ENCODE measurements around the gene AP1S3.

Gene AP1S3

GRCh38 chr2:223779877-223780276 is 57.5 kb downstream of the AP1S3 start:
- no peaks in the 10 kb centered on the region for H3K27me3 ChIP-seq
- no peaks in the 10 kb centered on the region for H3K4me1 ChIP-seq (ENCODE audit: control insufficient read depth in 1 of 2, insufficient read depth in 1 of 2, low read depth in 1 of 2, low read length in 1 of 2)
- H3K27ac ChIP-seq, result no peak overlapping the region
- no peaks in the 10 kb centered on the region for H3K36me3 ChIP-seq
- no peaks in the 10 kb centered on the region for H3K9me3 ChIP-seq
- H3K4me3 ChIP-seq (ENCODE audit: low read depth in 1 of 2, low read length in 1 of 2), result no peak overlapping the region
- no peak for TF ChIP-seq CTCF (IDR thresholded peaks at IDR 0.05)

GRCh38 chr2:223774193-223774592 is 63.2 kb downstream of the AP1S3 start:
- Histone ChIP-seq H3K4me1 (ENCODE audit: control insufficient read depth in 1 of 2, insufficient read depth in 1 of 2, low read depth in 1 of 2, low read length in 1 of 2) (no peaks in the 10 kb centered on the region), H3K9me3 (no peaks in the 10 kb centered on the region), H3K27ac (no peak overlapping the region), H3K36me3 (no peaks in the 10 kb centered on the region), H3K4me3 (ENCODE audit: low read depth in 1 of 2, low read length in 1 of 2) (no peak overlapping the region), H3K27me3 (no peaks in the 10 kb centered on the region)
- TF ChIP-seq CTCF (IDR thresholded peaks at IDR 0.05), result no peak

- no peak for TF ChIP-seq CTCF (IDR thresholded peaks at IDR 0.05)
- no peaks in the 10 kb centered on the region for H3K36me3 ChIP-seq
- no peak overlapping the region for H3K27ac ChIP-seq
- peaks cover 9 to 11% of the 10 kb centered on the region in 2 experiments for H3K4me1 ChIP-seq (ENCODE audit: control insufficient read depth in 1 of 2, insufficient read depth in 1 of 2, low read depth in 1 of 2, low read length in 1 of 2)
- H3K27me3 ChIP-seq, result no peaks in the 10 kb centered on the region
- no peak overlapping the region for H3K4me3 ChIP-seq (ENCODE audit: low read depth in 1 of 2, low read length in 1 of 2)
- no peaks in the 10 kb centered on the region for H3K9me3 ChIP-seq
Measured at GRCh38 chr2:223772363-223772762, 65.0 kb downstream of the AP1S3 start.

- no peaks in the 10 kb centered on the region for H3K36me3 ChIP-seq
- no peak overlapping the region for H3K27ac ChIP-seq
- H3K4me3 ChIP-seq (ENCODE audit: low read depth in 1 of 2, low read length in 1 of 2), result no peak overlapping the region
- H3K4me1 ChIP-seq (ENCODE audit: control insufficient read depth in 1 of 2, insufficient read depth in 1 of 2, low read depth in 1 of 2, low read length in 1 of 2), result peaks cover 9 to 11% of the 10 kb centered on the region in 2 experiments
- H3K9me3 ChIP-seq, result no peaks in the 10 kb centered on the region
- no peaks in the 10 kb centered on the region for H3K27me3 ChIP-seq
- TF ChIP-seq CTCF (IDR thresholded peaks at IDR 0.05), result no peak
Measured at GRCh38 chr2:223771475-223771874, 65.9 kb downstream of the AP1S3 start.

GRCh38 chr2:223768179-223768578 is 69.2 kb downstream of the AP1S3 start:
- no peak for TF ChIP-seq CTCF (IDR thresholded peaks at IDR 0.05)
- H3K36me3 ChIP-seq, result no peaks in the 10 kb centered on the region
- H3K9me3 ChIP-seq, result no peaks in the 10 kb centered on the region
- H3K27ac ChIP-seq, result no peak overlapping the region
- no peaks in the 10 kb centered on the region for H3K27me3 ChIP-seq
- no peak overlapping the region for H3K4me3 ChIP-seq (ENCODE audit: low read depth in 1 of 2, low read length in 1 of 2)
- peaks cover 18 to 22% of the 10 kb centered on the region in 2 experiments for H3K4me1 ChIP-seq (ENCODE audit: control insufficient read depth in 1 of 2, insufficient read depth in 1 of 2, low read depth in 1 of 2, low read length in 1 of 2)

- Histone ChIP-seq H3K9me3 (no peaks in the 10 kb centered on the region), H3K36me3 (no peaks in the 10 kb centered on the region), H3K27ac (no peak overlapping the region), H3K4me1 (ENCODE audit: control insufficient read depth in 1 of 2, insufficient read depth in 1 of 2, low read depth in 1 of 2, low read length in 1 of 2) (peaks cover 22 to 30% of the 10 kb centered on the region in 2 experiments), H3K27me3 (no peaks in the 10 kb centered on the region), H3K4me3 (ENCODE audit: low read depth in 1 of 2, low read length in 1 of 2) (no peak overlapping the region)
- no peak for TF ChIP-seq CTCF (IDR thresholded peaks at IDR 0.05)
Measured at GRCh38 chr2:223767341-223767740, 70.0 kb downstream of the AP1S3 start.

Measured in neutrophil (primary cell).